C4-2B (cell line): ENCODE measurements around the gene TSPAN9.

Experiments
- ZFX ChIP-seq: fragments of 450-650 bp; IDR thresholded peaks from 2 replicates; pipeline ENCODE4 v1.6.1; 2017
- TF ChIP-seq, protein P1 (sequence below): fragments of 450-650 bp; conservative IDR thresholded peaks from 2 replicates; pipeline ENCODE4 v1.5.1; 2017; ENCODE audit warnings: mild to moderate bottlenecking

DNA sequence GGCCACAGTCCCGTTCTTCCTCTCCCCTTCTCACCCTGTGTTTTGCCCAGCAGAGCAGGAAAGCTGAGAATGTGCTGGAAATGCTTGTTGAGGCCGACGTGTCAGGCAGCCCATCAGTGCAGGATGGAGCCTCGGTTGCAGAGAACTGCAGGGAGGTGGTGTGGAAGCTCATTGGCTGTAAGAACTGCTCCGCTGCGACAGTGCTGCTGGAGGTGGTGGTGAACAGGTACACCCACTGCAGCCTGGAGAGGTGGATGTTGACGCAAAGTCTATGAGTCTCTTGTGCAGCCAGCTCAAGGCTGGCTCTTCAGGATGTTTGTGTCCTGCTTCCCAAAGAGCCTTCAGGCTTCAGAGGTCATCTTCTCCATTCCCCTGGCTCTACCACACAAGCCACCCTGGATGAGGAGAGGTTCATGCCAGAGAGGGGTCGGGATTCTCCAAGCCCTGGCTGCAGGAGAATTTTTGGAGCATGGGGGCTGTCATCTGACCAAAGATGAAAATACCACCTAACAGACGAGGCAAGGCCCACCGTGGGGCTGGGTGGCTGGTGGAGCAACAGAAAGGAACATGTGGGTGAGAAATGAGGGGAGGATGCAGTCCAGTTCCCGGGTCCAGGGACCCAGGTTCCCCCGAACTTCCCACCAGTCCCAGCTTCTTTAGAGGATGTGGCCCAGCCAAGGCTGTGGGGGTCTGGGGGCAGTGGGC lies 239.7 kb downstream of the TSPAN9 start:
- TF ChIP-seq, protein P1, sequence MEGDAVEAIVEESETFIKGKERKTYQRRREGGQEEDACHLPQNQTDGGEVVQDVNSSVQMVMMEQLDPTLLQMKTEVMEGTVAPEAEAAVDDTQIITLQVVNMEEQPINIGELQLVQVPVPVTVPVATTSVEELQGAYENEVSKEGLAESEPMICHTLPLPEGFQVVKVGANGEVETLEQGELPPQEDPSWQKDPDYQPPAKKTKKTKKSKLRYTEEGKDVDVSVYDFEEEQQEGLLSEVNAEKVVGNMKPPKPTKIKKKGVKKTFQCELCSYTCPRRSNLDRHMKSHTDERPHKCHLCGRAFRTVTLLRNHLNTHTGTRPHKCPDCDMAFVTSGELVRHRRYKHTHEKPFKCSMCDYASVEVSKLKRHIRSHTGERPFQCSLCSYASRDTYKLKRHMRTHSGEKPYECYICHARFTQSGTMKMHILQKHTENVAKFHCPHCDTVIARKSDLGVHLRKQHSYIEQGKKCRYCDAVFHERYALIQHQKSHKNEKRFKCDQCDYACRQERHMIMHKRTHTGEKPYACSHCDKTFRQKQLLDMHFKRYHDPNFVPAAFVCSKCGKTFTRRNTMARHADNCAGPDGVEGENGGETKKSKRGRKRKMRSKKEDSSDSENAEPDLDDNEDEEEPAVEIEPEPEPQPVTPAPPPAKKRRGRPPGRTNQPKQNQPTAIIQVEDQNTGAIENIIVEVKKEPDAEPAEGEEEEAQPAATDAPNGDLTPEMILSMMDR: no peak
- TF ChIP-seq ZFX: no peak
